ENCODE measurements around the gene DUS1L. TPM values are rescaled to one million over a fixed set of nuclear protein-coding genes. Genes with fewer than 3 reads are reported as not detected.

DUS1L gene
- total RNA-seq: 59.5 and 62.2 TPM in 2 replicates

DNA sequence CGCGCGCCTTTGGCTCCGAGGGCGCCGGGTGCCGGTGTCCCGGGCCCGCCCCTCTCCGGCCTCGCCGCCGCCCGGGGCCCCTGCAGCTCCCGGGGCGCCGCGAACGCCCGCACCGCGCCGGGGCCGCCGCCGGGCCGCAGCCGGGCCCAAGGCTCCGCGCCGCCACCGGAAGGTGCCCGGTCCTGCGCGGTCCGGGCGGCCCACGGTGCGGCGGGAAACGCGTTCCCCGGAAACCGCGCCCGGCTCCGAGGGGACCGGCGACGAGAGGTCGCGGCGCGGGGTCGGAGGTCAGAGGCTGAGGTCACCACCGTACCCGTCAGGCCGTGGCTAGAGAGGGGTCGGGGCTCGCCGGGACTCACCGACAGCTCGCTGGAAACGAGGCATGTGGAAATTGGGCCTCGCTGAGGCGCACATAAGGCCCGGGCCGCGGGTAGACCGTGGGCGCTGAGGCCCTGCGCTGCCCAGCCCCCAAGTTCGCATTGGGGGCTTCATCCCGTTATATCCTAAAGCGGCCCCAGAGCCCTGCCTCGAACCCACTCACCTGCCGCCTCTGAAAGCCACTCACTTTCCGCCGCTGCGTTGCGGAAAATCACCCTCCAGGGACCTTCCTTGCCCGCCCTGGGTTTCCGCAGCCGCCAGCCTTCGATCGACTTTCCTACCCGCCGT lies at the start of gene DUS1L:
Gene DUS1L, minus strand, starts transcription at position 167 of the 666 bp plus-strand sequence. CDS start 745 bp downstream, outside the sequence.

GRCh38 chr17:82098169-82098938 lies 32.8 kb upstream of the DUS1L start, which contains the start of gene FASN:
Gene FASN (minus strand): TSS chr17:82098236. CDS start chr17:82096445, 1,791 bp downstream.

GRCh38 chr17:82051776-82052637 lies 13.6 kb downstream of the DUS1L start, which contains the start of the genes GPS1 and RFNG:
Gene GPS1 (plus strand): TSS chr17:82051898. CDS start chr17:82051932, 34 bp downstream.
Gene RFNG (minus strand): TSS chr17:82051811. CDS start chr17:82051766, 45 bp downstream.

GRCh38 chr17:82037092-82037888 lies 28.3 kb downstream of the DUS1L start, which contains the start of gene DCXR:
Gene DCXR (minus strand): TSS chr17:82037697. CDS start chr17:82037682, 15 bp downstream.

GRCh38 chr17:82031303-82031884 lies 34.2 kb downstream of the DUS1L start, which contains the start of gene RAC3:
Gene RAC3 (plus strand): TSS chr17:82031678. CDS start chr17:82031762, 84 bp downstream.

DNA sequence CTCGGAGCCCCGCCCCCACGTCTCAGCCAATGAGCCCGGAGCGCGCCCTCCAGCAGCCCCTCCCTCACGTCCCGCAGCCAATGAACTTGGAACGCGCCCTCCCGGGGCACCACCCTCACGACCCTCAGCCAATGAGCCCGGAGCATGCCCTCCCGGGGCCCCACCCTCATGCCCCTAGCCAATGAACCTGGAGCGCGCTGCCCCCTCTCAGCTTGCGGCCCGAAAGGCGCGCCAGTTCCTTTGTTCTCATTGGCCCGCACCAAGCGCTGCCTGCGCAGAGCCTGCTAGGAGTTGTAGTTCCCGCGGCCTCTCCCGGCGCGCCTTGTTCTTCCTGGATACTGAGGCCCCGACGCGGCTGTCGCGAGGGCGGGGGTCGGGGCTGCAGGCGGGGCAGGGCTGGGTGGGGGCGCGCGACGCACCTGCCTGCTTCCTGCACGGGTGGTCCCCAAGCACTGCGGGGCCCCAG lies 42.6 kb downstream of the DUS1L start, which contains the start of gene LRRC45:
Gene LRRC45, plus strand, starts transcription at position 325 of the 466 bp plus-strand sequence. CDS start 339 bp downstream, outside the sequence.

GRCh38 chr17:82022310-82022980 lies 43.2 kb downstream of the DUS1L start, which contains the start of gene CENPX:
Gene CENPX (minus strand): TSS chr17:82022878. CDS start chr17:82022861, 17 bp downstream.

Other genes with a start within 250 kb of the DUS1L start
- gene MCRIP1, start 232.5 kb downstream of the DUS1L start, total RNA-seq: 57.1 and 68.8 TPM in 2 replicates
- gene PPP1R27, start 230.8 kb downstream of the DUS1L start, total RNA-seq: not detected in 2 replicates
- 824 and 903 TPM in 2 replicates for gene P4HB, start 205.3 kb downstream of the DUS1L start, total RNA-seq
- 229 and 236 TPM in 2 replicates for gene ARHGDIA, start 194.5 kb downstream of the DUS1L start, total RNA-seq
- gene ALYREF, start 174.2 kb downstream of the DUS1L start, total RNA-seq: 176 and 187 TPM in 2 replicates
- 99.4 and 125 TPM in 2 replicates for gene ANAPC11, start 174.1 kb downstream of the DUS1L start, total RNA-seq
- gene NPB, start 163.6 kb downstream of the DUS1L start, total RNA-seq: 0.13 and 0.22 TPM in 2 replicates
- gene PCYT2, start 154.4 kb downstream of the DUS1L start, total RNA-seq: 30.1 and 51.0 TPM in 2 replicates
- gene SIRT7, start 147.6 kb downstream of the DUS1L start, total RNA-seq: 17.3 and 21.1 TPM in 2 replicates
- gene MAFG, start 138.1 kb downstream of the DUS1L start, total RNA-seq: 20.7 and 22.2 TPM in 2 replicates
- gene PYCR1, start 128.5 kb downstream of the DUS1L start, total RNA-seq: 53.7 and 56.3 TPM in 2 replicates
- gene MYADML2, start 118.6 kb downstream of the DUS1L start, total RNA-seq: not detected in 2 replicates
- gene NOTUM, start 104.6 kb downstream of the DUS1L start, total RNA-seq: not detected in 2 replicates
- 15.8 and 19.1 TPM in 2 replicates for gene ASPSCR1, start 88.2 kb downstream of the DUS1L start, total RNA-seq
- 46.4 and 49.8 TPM in 2 replicates for gene CENPX, start 42.9 kb downstream of the DUS1L start, total RNA-seq
- 17.4 and 20.7 TPM in 2 replicates for gene LRRC45, start 42.5 kb downstream of the DUS1L start, total RNA-seq
- gene RAC3, start 34.1 kb downstream of the DUS1L start, total RNA-seq: 21.4 and 23.1 TPM in 2 replicates
- 44.3 and 54.9 TPM in 2 replicates for gene DCXR, start 28.1 kb downstream of the DUS1L start, total RNA-seq
- 22.6 and 23.7 TPM in 2 replicates for gene RFNG, start 14.0 kb downstream of the DUS1L start, total RNA-seq
- gene GPS1, start 13.9 kb downstream of the DUS1L start, total RNA-seq: 82.2 and 98.8 TPM in 2 replicates
- 141 and 288 TPM in 2 replicates for gene FASN, start 32.4 kb upstream of the DUS1L start, total RNA-seq
- 16.2 and 18.8 TPM in 2 replicates for gene CCDC57, start 147.0 kb upstream of the DUS1L start, total RNA-seq
- 87.4 and 113 TPM in 2 replicates for gene SLC16A3, start 163.2 kb upstream of the DUS1L start, total RNA-seq
- 62.0 and 76.5 TPM in 2 replicates for gene CSNK1D, start 207.9 kb upstream of the DUS1L start, total RNA-seq

Measured in thoracic aorta endothelial cell (primary cell).